Bronchial epithelial cell (primary cell): ENCODE data around the gene PROSER3. TPM values are rescaled to one million over a fixed set of nuclear protein-coding genes. Genes with fewer than 3 reads are reported as not detected.

Experiments
- DNase-seq: peaks from one replicate; pipeline ENCODE4 v3.0.0-alpha.2; 2010; ENCODE audit warnings: low read depth
- FAIRE-seq: peaks from 2 replicates; lab custom pipeline; 2011; peaks lifted over from hg19 to GRCh38; lab: Jason Lieb, UNC
- H3K27me3 ChIP-seq: 2 replicates; pipeline ENCODE4 v1.5.1; 2011; ENCODE audit warnings: low read length; ENCODE audit not compliant: control insufficient read depth, insufficient read depth
- H3K36me3 ChIP-seq: 2 replicates; pipeline ENCODE4 v1.5.1; 2011; ENCODE audit warnings: low read length; ENCODE audit not compliant: control insufficient read depth, insufficient read depth
- H3K4me3 ChIP-seq: 2 replicates; pipeline ENCODE4 v1.5.1; 2011; ENCODE audit warnings: mild to moderate bottlenecking, low read depth, low read length, control low read depth
- total RNA-seq: library from RNA; depleted of rRNA; stranded (reverse); fragments of >200 nt; gene quantifications from 2 replicates; pipeline ENCODE4 v1.2.1, GENCODE V29; 2014
- TF ChIP-seq, protein P1 (sequence below): IDR thresholded peaks from 2 replicates; pipeline ENCODE4 v1.5.1; 2011; ENCODE audit warnings: mild to moderate bottlenecking, moderate library complexity, low read length, control low read depth, inconsistent platforms; ENCODE audit not compliant: insufficient read depth, severe bottlenecking

Gene PROSER3
- total RNA-seq, 1 donor from 2014 or later, result 1.3 TPM

DNA sequence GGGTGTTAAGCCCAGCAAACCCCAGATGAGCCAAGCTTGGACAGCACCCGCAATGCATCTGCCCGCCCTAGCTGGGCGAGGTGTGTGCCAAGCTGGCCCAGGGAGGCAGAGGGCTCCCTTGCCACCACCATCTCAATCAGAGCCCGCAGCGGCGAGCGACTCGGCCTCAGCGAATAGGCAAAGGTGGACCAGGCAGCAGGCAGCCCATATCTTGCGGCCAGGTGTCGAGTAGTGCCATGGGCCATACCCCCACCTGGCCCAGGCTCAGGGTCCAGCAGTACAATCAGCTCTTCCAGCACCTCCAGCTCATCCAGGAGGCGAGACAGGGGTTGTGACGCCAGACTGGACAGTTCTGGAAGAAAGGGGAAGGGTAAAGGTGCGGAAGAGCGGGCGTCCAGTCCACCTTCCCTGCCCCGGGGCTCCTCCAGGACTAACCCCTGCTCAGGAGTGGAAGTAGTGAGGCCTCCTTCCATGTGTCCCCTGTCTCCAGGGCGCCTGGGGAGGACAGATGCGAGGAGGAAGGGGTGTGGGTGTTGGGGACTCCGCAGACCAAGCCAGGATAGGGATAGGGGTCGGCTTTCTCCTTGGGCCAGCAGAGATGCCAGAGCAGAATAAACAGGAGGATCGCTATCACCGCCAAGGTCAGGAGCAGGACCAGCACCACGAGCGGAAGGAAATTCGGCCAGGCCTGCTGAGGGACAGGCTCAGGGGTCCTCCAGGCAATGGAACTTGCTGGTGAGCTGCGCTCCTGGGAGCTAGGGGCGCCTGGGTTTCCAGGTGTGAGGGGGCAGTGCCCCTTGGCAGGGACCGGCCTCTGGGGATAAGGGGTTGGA, 18.5 kb upstream of the PROSER3 start:
- no peak overlapping the region for H3K4me3 ChIP-seq
- no peaks in the 10 kb centered on the region for H3K27me3 ChIP-seq
- TF ChIP-seq, protein P1, sequence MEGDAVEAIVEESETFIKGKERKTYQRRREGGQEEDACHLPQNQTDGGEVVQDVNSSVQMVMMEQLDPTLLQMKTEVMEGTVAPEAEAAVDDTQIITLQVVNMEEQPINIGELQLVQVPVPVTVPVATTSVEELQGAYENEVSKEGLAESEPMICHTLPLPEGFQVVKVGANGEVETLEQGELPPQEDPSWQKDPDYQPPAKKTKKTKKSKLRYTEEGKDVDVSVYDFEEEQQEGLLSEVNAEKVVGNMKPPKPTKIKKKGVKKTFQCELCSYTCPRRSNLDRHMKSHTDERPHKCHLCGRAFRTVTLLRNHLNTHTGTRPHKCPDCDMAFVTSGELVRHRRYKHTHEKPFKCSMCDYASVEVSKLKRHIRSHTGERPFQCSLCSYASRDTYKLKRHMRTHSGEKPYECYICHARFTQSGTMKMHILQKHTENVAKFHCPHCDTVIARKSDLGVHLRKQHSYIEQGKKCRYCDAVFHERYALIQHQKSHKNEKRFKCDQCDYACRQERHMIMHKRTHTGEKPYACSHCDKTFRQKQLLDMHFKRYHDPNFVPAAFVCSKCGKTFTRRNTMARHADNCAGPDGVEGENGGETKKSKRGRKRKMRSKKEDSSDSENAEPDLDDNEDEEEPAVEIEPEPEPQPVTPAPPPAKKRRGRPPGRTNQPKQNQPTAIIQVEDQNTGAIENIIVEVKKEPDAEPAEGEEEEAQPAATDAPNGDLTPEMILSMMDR, result no peak
- peaks cover 23% of the 10 kb centered on the region for H3K36me3 ChIP-seq
- DNase-seq (no peak), FAIRE-seq (no peak)

DNA sequence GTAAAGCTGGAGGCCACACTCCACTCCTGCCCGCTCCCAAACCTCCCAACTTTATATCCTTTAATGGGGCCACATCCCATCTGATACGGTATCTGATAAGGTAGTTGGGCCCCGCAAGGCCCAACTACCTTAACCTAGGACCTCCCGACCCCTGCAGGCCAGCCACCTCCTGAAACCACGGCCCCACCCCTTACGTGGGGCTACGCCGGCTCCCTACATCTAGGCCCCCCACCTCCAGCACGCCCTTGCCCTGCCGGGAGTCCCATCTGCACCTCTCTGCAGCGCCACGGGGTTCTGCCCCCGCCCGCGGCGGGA, 17.9 kb upstream of the PROSER3 start:
- Histone ChIP-seq H3K4me3 (peak overlapping the region; percentile 62), H3K27me3 (no peaks in the 10 kb centered on the region), H3K36me3 (peaks cover 22% of the 10 kb centered on the region)
- TF ChIP-seq, protein P1, result no peak
- FAIRE-seq (no peak), DNase-seq (no peak)

DNA sequence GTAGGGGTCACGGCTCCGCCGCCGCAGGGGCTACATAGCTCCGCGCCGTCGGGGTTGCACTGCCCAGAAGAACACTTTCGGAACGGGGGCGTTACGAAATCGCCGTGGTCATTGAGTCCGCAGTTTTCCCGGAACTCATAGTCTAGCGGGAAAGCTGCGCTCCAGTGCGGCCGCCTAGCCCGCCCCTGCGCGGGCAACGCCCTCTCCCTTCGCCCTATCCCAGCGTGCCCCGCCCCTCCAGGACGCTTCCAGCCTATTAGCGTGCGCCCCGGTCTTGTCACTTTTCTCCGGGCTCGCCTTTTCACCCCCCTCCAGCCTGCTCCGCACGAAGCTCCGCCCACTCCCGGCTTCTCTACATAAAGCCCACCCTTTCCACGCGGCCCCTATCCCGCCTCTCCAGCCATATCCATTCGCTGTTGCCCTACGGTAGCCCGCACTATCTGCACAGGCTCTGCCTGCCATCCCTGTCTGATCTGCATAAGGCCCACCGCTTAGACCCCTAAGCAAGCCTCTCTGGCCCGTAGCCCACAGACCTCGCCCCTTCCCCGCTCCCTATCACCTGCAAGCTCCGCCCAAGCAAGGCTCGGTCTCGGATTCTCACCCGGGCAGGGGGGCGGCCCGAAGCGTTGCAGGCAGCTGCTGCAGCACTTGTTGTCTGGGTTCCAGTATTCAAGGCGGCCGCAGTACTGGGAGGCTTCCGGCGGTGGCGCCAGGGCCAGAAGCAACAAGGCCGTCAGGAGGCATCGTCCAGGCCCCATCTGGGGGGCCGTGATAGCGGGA, 17.4 kb upstream of the PROSER3 start:
- peak; percentile 85 for DNase-seq
- FAIRE-seq, result no peak
- TF ChIP-seq, protein P1, result no peak
- Histone ChIP-seq H3K27me3 (no peaks in the 10 kb centered on the region), H3K4me3 (peak overlapping the region; percentile 62), H3K36me3 (peaks cover 18% of the 10 kb centered on the region)

DNA sequence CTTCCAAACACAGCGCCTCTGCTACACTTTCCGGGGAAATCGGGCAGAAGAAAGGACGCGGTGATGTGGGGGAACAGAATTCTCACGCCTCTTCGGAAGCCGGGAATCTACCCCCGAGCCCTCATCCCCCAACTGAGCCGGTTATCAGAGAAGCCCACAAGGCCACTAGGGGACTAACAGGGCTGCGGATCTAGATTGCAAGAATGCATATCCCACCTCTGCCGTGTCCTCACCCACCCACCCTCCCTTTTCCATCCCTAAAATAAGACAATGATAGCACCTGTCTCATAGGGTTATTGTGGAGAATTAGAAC, 16.8 kb upstream of the PROSER3 start:
- TF ChIP-seq, protein P1, result no peak
- FAIRE-seq, result no peak

DNA sequence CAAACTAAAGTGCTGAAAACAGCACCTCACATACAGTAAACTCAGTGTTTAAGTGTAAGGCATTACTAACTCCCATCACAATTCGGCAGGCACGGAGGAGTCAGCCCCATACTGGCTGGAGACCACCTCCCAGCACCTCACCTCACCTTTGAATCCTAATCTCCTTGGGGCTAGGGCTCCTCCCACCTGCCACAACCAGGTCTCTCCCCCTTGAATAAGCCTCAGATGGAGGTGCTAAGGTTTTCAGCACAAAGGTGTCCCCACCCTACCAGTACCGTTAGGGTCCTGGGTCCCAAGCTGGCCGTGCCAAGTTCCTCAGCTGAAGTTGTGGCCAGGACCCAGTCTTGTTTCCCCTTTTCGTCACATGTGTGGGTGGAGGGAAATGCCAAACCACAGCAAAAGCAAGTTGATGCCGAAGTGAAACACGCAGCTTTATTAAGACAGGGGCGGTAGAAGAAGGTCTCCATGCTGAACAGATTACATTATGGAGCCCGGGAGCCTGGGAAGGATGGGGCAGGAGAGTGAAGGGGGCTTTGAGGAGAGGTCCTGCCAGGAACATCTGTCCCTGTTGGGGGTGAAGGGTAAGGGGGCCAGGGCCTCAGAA, 15.8 kb upstream of the PROSER3 start, which contains the start of gene IGFLR1:
IGFLR1 (minus strand) TSS at position 332 of the 604 bp plus-strand sequence. CDS start 1,272 bp downstream, outside the sequence.
- no peak for DNase-seq
- H3K27me3 ChIP-seq, result no peaks in the 10 kb centered on the region
- FAIRE-seq, result no peak
- TF ChIP-seq, protein P1, result no peak
- H3K36me3 ChIP-seq, result peaks cover 11% of the 10 kb centered on the region
- no peak within 1 kb of the TSS for H3K4me3 ChIP-seq

More for the DNA sequence above, 16.8 kb upstream of the PROSER3 start:
- Histone ChIP-seq H3K27me3 (no peaks in the 10 kb centered on the region), H3K4me3 (peak overlapping the region; percentile 62), H3K36me3 (peaks cover 18% of the 10 kb centered on the region)
- DNase-seq, result no peak
